GM12891 (cell line): ENCODE measurements around the gene NUCKS1.

Source experiments
- DNase-seq: peaks from one replicate; pipeline ENCODE4 v3.0.0; 2011; ENCODE audit warnings: low spot score; ENCODE audit not compliant: insufficient read length
- FAIRE-seq: peaks from 2 replicates; lab custom pipeline; 2011; peaks lifted over from hg19 to GRCh38; lab: Jason Lieb, UNC
- PAX5 ChIP-seq: IDR thresholded peaks from 2 replicates; pipeline ENCODE4 v1.6.1; 2011; ENCODE audit warnings: low read length, moderate library complexity, mild to moderate bottlenecking; ENCODE audit not compliant: insufficient read depth, severe bottlenecking
- POLR2A ChIP-seq: IDR thresholded peaks from 2 replicates; pipeline ENCODE4 v1.6.1; 2011; ENCODE audit warnings: low read depth, low read length, control low read depth
- POLR2AphosphoS5 ChIP-seq: IDR thresholded peaks from 2 replicates; pipeline ENCODE4 v1.6.1; 2011; ENCODE audit warnings: low read depth, low read length, control low read depth
- POU2F2 ChIP-seq: IDR thresholded peaks from 2 replicates; pipeline ENCODE4 v1.6.1; 2011; ENCODE audit warnings: low read depth, mild to moderate bottlenecking, control low read depth, low read length, moderate library complexity
- SPI1 ChIP-seq: IDR thresholded peaks from 2 replicates; pipeline ENCODE4 v1.6.1; 2011; ENCODE audit warnings: low read depth, low read length, control low read depth
- TAF1 ChIP-seq: IDR thresholded peaks from 2 replicates; pipeline ENCODE4 v1.6.1; 2011; ENCODE audit warnings: low read depth, low read length, control low read depth

NUCKS1 gene

DNA sequence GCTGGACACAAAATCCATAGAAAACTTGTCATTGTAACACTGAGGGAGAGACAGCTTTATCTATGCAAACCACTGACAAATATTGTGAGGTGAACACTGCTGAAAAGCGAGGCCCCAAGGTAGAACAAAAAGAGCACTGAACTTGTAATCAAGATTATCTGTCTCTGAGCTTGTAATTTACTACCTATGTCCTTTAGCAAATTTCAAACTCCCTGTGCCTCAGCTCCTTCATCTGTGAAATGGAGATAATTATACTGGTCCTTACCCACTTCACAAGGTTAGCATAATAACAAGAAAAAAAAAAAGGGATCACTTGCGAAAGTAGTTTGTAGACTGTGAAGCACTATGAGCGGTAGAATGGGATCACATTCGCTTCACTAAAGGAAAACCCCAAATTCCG, 4.9 kb upstream of the NUCKS1 start:
- no peak for DNase-seq
- TF ChIP-seq PAX5 (no peak), TAF1 (no peak), POLR2AphosphoS5 (no peak), POU2F2 (no peak), POLR2A (no peak)
- no peak for FAIRE-seq

DNA sequence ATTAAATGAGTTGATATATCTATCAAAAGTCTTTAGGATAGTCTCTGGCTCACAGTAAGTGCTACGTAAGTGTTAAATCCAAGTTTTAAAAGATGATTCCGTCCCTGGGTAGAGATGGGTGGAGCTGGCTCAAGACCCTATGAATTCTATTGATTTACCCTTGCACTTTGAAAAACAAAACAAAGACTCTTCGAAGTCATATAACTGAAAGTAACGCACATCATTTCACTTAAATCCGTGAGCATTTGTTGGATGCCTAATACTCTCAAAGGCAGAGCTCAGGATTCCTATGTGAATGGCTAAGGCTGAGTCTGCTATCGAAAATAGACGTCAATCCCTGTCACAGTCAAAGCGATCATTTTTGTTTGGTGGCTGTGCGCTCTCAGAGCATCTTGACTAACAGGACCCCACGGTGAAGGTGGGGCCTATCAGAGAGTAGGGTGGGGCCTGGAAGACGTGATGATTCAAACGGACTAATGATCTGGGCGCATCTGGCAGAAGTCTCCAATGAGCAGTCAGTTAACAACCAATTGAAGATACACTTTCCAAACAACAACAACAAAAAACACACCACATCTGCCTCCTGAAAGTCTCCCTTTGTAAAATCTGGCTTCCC, 1.2 kb upstream of the NUCKS1 start:
- TF ChIP-seq POLR2A (no peak), SPI1 (no peak), POU2F2 (no peak), PAX5 (no peak), TAF1 (no peak), POLR2AphosphoS5 (no peak)
- DNase-seq (no peak), FAIRE-seq (peak; percentile 70)

DNA sequence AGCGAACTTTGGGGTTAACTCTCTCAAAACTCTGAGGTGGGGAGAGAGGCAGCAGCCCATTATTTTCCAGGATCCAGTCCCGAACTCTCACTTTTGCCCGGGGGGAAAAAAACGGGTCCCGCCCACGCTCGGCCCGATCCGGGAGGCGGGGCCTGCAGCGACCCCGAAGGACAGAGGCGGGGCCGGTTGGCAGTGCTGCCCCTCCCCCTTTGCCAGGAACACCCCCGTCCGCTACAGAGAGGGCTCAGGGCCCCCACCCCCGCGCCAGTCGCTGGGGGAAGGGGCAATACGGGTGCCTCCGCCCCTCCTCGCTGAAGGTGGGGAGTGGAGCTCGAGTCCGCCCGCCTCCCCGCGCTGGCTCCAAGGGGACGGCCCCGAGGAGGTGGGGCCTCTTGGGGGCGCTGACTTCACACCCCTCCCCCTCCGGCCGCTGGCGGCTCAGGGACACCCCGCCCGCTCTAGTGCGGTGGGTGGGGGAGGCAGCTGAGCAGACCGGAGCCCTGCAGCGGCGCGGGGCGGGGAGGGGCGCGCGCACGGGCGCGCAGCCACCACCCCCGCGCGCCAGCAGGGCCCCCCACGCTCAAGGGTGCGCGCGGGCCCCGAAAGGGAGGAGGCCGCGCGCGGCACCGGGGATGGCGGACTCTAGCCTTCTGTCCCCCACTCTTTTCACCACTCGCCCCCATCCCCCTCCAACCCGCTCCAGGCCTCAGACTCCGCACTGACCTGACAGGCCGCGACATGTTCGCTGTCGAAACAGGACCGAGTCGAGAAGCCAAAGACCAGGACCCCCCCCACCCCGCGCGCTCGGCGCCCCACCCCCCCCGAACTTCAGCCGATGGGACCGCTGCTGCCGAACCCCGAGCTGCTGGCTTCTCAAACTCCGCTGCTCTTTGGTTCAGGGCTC, 496 bp downstream of the NUCKS1 start:
- no peak; the same call in none of the 2 replicates for TF ChIP-seq POLR2A
- no peak for TF ChIP-seq PAX5
- no peak for TF ChIP-seq TAF1
- TF ChIP-seq POLR2AphosphoS5 = no peak; the same call in none of the 2 replicates
- no peak for TF ChIP-seq POU2F2
- no peak for TF ChIP-seq SPI1
- DNase-seq = peak; percentile 87
- peak; percentile 93 for FAIRE-seq

DNA sequence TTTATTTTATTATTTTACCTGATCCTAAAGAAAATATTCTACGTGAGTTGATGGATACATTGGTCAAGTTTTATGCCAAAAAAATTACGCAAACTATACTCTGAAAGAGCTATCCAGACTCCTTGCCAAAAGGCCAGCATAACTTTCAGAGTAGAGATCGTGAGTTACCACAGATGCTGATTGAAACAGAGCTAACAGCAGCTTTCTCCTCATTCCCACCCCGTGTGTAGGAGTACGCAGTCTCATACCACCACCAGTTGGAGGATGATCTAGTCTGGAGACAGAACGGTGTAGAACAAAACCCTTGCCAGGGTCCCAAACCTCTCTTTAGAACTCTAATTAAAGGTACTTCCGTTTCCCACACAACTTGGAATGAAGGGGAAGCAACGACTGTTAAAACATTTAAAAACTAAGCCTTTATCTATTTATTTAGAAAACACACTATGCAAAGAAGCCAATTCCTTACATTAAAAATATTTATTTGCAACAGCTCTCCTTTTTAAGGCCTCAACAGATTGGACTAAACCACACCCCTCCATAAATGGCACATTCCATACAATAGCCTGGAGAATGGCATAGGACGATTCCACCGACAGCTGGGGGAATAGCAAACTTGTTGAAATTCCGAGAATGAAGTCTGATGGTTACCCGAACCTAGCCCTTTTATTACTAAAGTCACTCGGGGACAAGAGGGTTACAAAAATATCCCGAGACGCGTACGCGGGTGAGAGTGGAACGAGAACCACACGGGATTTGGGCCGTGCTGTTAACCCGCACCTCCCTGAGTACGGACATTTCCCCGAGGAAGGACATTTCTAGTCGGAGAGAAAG, 1.4 kb downstream of the NUCKS1 start:
- TF ChIP-seq TAF1 (no peak), POU2F2 (0 out of 2 replicates have a peak, but pooled peaks have one; percentile 27), PAX5 (no peak), POLR2A (peak; percentile 41; the same call in 1 of the 2 replicates), POLR2AphosphoS5 (no peak; the same call in 1 of the 2 replicates), SPI1 (no peak)
- FAIRE-seq (peak; percentile 72), DNase-seq (peak; percentile 17)

DNA sequence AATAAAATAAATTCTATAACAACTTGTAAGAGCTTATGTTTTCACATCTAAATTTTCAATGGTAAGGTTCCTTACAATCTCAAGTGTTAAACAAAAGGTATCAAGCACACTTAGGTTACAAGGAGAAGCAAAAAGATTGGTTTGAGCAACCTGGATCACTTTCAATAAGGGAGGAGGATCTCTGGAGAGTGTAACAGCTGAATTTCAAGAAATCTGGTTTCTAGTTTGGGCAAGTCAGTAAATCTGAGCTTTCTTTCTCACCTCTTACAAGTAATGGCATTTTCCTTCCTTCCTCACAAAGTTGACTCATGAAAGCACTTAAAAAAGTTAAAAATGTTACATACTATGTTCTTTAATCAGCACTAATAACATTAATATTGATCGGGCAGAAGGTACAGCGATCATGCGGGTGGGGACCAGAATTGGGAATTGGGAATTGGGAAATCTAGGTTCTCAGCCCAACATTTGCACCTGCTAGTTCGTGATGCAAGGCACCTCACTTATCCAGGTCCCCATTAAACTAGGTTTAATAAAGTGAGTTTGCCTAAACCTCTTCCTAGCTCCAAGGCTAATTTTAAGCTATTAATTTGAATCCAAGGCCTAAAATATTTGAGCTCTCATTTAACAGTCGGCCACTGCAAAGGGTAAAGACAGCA, 3.1 kb downstream of the NUCKS1 start:
- DNase-seq = no peak
- TF ChIP-seq TAF1 = no peak
- TF ChIP-seq PAX5 = no peak
- no peak for TF ChIP-seq POU2F2
- TF ChIP-seq POLR2A = peak; percentile 56
- 0 out of 2 replicates have a peak, but pooled peaks have one; percentile 42 for TF ChIP-seq POLR2AphosphoS5
- TF ChIP-seq SPI1 = no peak
- FAIRE-seq = no peak

DNA sequence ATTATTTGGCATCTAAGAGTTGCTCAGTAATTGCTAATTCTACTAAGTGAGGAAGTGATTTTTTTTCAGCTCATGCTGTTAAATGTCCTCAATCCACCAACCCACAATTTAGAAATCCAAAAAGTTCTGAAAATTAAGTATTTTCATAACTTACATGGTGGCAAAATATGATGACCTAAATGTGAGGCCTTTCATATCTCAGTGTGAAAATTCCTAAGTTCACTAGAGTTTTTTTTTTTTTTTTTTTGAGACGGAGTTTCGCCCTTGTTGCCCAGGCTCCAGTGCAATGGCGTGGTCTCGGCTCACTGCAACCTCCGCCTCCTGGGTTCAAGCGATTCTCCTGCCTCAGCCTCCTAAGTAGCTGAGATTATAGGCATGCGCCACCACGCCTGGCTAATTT, 5.6 kb downstream of the NUCKS1 start:
- DNase-seq (no peak), FAIRE-seq (no peak)
- TF ChIP-seq POLR2AphosphoS5 (no peak), SPI1 (no peak), TAF1 (no peak), POLR2A (no peak), PAX5 (no peak), POU2F2 (no peak)

DNA sequence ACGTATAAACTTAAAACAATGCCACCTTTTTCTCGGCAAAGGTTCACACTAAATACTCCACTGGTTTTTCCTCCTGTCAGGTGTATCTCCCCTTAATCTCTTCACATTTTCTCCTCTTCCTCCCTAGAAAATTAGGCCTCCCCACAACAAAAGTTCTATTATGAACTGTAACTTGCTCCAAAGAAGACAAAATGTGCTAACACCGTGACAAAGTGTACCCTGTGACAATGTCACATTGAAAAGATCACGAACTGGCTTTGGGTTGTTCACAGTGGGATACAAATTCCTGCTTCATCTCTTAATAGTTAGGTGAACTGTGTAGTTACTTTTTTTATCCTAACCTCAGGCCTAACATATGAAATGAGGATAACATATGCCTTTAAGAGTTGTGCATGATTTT, 6.0 kb downstream of the NUCKS1 start:
- FAIRE-seq (no peak), DNase-seq (no peak)
- TF ChIP-seq POLR2A (peak; percentile 1; the same call in 1 of the 2 replicates), PAX5 (no peak)

DNA sequence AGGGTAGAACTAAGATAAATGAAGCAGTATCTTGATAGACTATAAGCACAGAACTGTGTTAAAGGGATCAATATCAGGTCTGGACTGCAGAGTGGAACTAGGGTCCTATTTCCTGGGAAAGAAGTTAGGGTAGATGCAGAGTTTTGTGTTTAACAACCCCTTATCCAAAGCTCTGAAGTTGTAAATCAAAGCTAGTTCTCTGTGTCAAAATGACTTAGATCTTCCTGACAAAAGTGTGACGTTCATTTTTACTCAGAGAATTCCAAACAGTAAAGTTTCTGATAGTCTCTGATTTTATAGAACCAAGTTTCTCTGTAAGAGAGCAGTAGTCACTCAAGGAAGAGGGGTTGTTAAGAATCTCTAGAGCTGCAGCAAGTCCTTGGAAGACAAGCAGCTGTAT, 8.3 kb downstream of the NUCKS1 start:
- TF ChIP-seq TAF1 (no peak), POU2F2 (no peak), POLR2AphosphoS5 (no peak)
- FAIRE-seq = no peak
- no peak for DNase-seq

DNA sequence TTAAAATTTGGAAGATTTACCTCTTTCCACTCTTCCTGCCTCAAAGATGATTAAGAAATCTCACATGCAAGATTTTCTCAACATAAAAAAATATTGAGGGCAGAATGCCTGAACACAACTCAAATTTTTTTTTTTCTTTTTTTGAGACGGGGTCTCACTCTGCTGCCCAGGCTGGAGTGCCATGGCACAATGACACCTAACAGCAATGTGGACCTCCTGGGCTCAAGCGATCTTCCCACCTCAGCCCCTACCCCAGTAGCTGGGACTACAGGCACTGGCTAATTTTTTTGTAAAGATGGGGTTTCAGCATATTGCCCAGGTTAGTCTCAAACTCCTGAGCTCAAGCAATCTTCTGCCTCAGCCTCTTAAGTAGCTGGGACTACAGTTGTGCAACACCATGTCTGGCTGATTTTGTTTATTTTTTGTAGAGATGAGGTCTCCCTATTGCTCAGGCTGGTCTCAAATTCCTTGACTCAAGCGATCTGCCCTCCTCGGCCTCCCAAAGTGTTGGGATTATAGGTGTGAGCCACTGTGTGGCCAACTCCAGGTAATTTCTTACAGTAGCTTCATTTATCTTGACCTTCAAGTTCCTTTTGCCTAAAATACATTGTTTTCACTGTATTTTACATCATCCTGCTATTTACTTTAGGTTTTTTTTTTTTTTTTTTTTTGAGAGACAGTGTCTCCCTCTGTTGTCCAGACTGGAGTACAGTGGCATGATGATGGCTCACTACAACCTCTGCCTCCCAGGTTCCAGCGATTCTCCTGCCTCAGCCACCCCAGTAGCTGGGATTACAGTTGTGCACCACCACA, 10.4 kb downstream of the NUCKS1 start:
- no peak for DNase-seq
- no peak for TF ChIP-seq TAF1
- TF ChIP-seq POU2F2 = no peak
- no peak for TF ChIP-seq POLR2AphosphoS5
- no peak for TF ChIP-seq POLR2A
- no peak for TF ChIP-seq PAX5
- no peak for TF ChIP-seq SPI1
- no peak for FAIRE-seq
